Measurements from ENCODE around the gene SELENOF.

GRCh38 chr1:86960548-86960947 is 46.6 kb upstream of the SELENOF start:
- TF ChIP-seq POLR2A (IDR thresholded peaks at IDR 0.05; ENCODE audit: low read length) (no peak), GATA1 (IDR thresholded peaks at IDR 0.05; ENCODE audit: low read depth, low read length) (no peak)

Data from erythroblast (primary cell).